SK-N-SH treated with all-trans-retinoic acid at 6 μM for 48 hours (cell line): ENCODE results near the gene RAB11FIP4.

Experiments used
- ATAC-seq: fragments of 200-7000 bp; cut with Tn5 transposase; 3 replicates; pipeline ENCODE4 v1.9.1; 2020; ENCODE audit warnings: mild to moderate bottlenecking, moderate library complexity
- ARNTL ChIP-seq: fragments of 450-650 bp; formaldehyde crosslinking; IDR thresholded peaks from 2 replicates; pipeline ENCODE4 v1.5.0; 2020; ENCODE audit warnings: low read depth, mild to moderate bottlenecking, moderate library complexity, borderline replicate concordance
- CSDC2 ChIP-seq: fragments of 250-450 bp; sonication (Bioruptor Pico); IDR thresholded peaks from 2 replicates; pipeline ENCODE4 v1.5.0; 2020; ENCODE audit warnings: mild to moderate bottlenecking, moderate library complexity
- CSRNP3 ChIP-seq: fragments of 250-450 bp; sonication (Bioruptor Pico); IDR thresholded peaks from 2 replicates; pipeline ENCODE4 v1.5.1; 2021; ENCODE audit warnings: mild to moderate bottlenecking, moderate library complexity
- ESRRG ChIP-seq: fragments of 250-450 bp; sonication (Bioruptor Pico); IDR thresholded peaks from 2 replicates; pipeline ENCODE4 v1.6.1; 2021; ENCODE audit warnings: mild to moderate bottlenecking
- ISL1 ChIP-seq: fragments of 250-450 bp; sonication (Bioruptor Pico); IDR thresholded peaks from 2 replicates; pipeline ENCODE4 v2.1.2; 2022; ENCODE audit warnings: mild to moderate bottlenecking, moderate library complexity
- PATZ1 ChIP-seq: fragments of 250-450 bp; sonication (Bioruptor Pico); IDR thresholded peaks from 2 replicates; pipeline ENCODE4 v1.8.0; 2020; ENCODE audit warnings: mild to moderate bottlenecking, moderate library complexity, borderline replicate concordance
- POU6F1 ChIP-seq: fragments of 250-450 bp; sonication (Bioruptor Pico); IDR thresholded peaks from 2 replicates; pipeline ENCODE4 v1.8.0; 2021; ENCODE audit warnings: low read depth, mild to moderate bottlenecking, moderate library complexity, borderline replicate concordance
- RARB ChIP-seq: fragments of 250-450 bp; sonication (Bioruptor Pico); IDR thresholded peaks from 2 replicates; pipeline ENCODE4 v1.8.0; 2021; ENCODE audit warnings: mild to moderate bottlenecking, moderate library complexity
- SNAI2 ChIP-seq: fragments of 250-450 bp; sonication (Bioruptor Pico); IDR thresholded peaks from 2 replicates; pipeline ENCODE4 v1.5.0; 2020; ENCODE audit warnings: mild to moderate bottlenecking, moderate library complexity
- TOX ChIP-seq: fragments of 250-450 bp; sonication (Bioruptor Pico); IDR thresholded peaks from 2 replicates; pipeline ENCODE4 v1.8.0; 2021; ENCODE audit warnings: mild to moderate bottlenecking, moderate library complexity, borderline replicate concordance
- TSHZ2 ChIP-seq: fragments of 250-450 bp; sonication (Bioruptor Pico); IDR thresholded peaks from 2 replicates; pipeline ENCODE4 v1.5.0; 2020; ENCODE audit warnings: mild to moderate bottlenecking, moderate library complexity
- ZC3H10 ChIP-seq: fragments of 250-450 bp; sonication (Bioruptor Pico); IDR thresholded peaks from 2 replicates; pipeline ENCODE4 v1.5.1; 2021; ENCODE audit warnings: mild to moderate bottlenecking, moderate library complexity
- ZFP3 ChIP-seq: fragments of 250-450 bp; sonication (Bioruptor Pico); IDR thresholded peaks from 2 replicates; pipeline ENCODE4 v1.5.0; 2020; ENCODE audit warnings: mild to moderate bottlenecking, moderate library complexity
- ZNF565 ChIP-seq: fragments of 450-650 bp; formaldehyde crosslinking; conservative IDR thresholded peaks from 2 replicates; pipeline ENCODE4 v1.5.0; 2020; ENCODE audit warnings: low read depth, mild to moderate bottlenecking, moderate library complexity

RAB11FIP4 gene

GRCh38 chr17:31477417-31478055, 86.1 kb downstream of the RAB11FIP4 start:
- TF ChIP-seq PATZ1 (CRISPR knock-in tag) (no peak), TSHZ2 (no peak), RARB (no peak), SNAI2 (CRISPR knock-in tag) (no peak)
- TF ChIP-seq, all 23 proteins: peak for 0
- ATAC-seq, result no peak

GRCh38 chr17:31479062-31479408, 87.6 kb downstream of the RAB11FIP4 start:
- no peak for ATAC-seq
- TF ChIP-seq POU6F1 (CRISPR knock-in tag) (no peak), ZC3H10 (CRISPR knock-in tag) (no peak)

- no peak for ATAC-seq
- no peak for TF ChIP-seq RARB
- TF ChIP-seq ZFP3 (CRISPR knock-in tag), result peak; percentile 89
Measured at GRCh38 chr17:31479524-31479923, 88.0 kb downstream of the RAB11FIP4 start.

- ATAC-seq, result no peak
Measured at GRCh38 chr17:31480067-31480466, 88.6 kb downstream of the RAB11FIP4 start.

GRCh38 chr17:31480904-31481782, 89.7 kb downstream of the RAB11FIP4 start:
- TF ChIP-seq TSHZ2 (no peak), ZFP3 (CRISPR knock-in tag) (no peak), CSDC2 (CRISPR knock-in tag) (no peak)
- ATAC-seq, result no peak

More at GRCh38 chr17:31480067-31480466, 88.6 kb downstream of the RAB11FIP4 start:
- TF ChIP-seq CSDC2 (CRISPR knock-in tag) (no peak), TOX (CRISPR knock-in tag) (no peak), ISL1 (CRISPR knock-in tag) (no peak), ESRRG (CRISPR knock-in tag) (no peak), ARNTL (CRISPR knock-in tag) (no peak), CSRNP3 (CRISPR knock-in tag) (no peak), ZFP3 (CRISPR knock-in tag) (no peak), ZNF565 (CRISPR knock-in tag) (no peak)
- TF ChIP-seq, all 23 proteins: peak for 0
